GM18861 (cell line): ENCODE results near the gene CCL19.

Experiments used
- ATAC-seq: cut with Tn5 transposase; IDR thresholded peaks from one replicate; pipeline ENCODE4 v1.9.1; 2021; ENCODE audit not compliant: unreplicated experiment

Gene CCL19

DNA sequence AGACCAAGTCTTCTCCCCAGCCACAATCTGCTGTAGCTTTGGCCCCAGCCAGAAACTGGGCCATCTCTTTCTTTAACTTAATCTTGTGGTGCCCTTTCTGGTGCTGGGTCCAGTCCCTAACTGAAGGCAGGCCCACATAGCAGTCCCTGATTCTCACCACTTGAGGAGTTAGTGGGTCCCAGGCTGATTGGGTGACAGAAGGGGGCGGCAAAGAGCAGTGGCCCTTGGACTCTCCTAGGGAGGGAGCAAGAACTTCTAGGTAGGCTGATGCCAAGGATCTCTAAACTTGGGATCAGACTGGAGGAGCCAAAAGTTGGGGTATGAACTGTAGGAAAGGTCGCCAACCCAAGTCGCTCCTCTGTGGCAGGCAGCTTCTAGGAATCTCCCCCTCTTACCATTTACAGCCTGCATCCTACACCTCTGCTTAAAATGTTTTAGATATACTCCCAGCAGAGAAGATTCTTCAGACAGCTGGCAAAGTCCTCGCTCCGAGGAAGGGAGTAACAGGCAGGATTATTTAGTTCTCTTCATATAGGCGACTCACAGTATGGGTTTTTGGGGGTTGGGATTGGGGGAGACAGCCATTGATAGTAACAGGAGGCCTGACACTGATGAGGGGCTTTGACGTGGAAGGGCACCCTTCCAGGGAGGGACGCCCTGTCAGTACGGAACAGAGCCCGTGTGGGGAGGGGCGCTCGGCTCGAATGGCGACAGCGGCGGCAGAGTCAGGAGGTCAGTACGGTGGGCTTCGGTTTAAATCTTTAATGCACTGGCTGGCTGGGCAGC, 26.6 kb downstream of the CCL19 start:
- ATAC-seq, result peak; percentile 36

DNA sequence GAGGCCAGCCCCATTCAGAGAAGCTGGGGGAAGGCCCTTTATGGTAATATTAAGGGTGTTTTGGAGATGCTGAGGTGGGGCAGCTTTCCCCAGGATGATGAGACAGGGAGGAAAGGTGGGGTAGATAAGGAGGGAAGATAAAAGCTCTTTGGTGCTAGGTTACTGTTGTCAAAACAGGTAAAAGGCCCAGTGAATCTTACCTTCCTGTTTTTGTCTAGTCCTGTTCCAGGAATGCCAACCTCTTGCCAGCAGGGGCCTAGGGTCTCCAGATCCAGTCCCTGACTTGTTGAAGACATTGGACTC, 27.8 kb downstream of the CCL19 start:
- no peak for ATAC-seq

DNA sequence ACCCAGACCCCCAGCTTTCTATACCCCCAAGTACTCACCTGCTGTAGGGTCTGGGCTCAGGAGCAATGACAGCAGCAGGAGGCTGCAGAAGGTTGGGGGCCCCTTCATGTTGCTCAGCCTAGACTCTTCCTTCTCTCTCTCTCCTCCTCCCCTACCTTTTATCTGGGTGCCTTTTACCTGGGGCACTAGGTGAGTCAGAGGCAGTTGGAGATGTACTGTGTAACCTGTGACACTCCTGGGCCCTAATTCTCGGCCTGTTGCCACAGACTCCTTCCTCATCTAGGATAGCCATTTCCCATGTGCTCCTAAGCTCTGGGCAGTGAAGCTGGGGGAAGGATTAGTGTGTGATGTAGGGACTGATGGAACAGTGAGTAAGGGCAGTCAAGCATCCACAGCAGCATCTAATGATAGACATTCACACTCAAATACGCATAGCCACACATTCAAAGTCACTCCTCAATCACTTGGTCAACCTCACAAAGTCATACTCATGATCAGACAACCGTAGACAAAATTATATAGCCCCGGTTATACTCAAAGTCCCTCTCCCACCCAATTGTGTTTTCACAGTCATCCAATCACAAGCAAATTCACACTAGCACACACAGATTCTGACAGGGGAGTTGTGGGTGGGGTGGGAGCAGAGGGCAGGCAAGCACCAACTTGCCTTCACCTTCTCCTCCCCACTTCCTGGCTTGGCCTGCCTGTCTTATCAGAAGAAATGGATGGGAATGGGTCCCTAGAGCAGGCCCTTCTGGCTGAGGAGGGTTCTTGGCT, 28.4 kb downstream of the CCL19 start, which contains the start of gene CCL27:
TSS of gene CCL27 (minus strand) at position 132 of the 777 bp plus-strand sequence. CDS start at position 108, 24 bp downstream.
- ATAC-seq, result no peak

DNA sequence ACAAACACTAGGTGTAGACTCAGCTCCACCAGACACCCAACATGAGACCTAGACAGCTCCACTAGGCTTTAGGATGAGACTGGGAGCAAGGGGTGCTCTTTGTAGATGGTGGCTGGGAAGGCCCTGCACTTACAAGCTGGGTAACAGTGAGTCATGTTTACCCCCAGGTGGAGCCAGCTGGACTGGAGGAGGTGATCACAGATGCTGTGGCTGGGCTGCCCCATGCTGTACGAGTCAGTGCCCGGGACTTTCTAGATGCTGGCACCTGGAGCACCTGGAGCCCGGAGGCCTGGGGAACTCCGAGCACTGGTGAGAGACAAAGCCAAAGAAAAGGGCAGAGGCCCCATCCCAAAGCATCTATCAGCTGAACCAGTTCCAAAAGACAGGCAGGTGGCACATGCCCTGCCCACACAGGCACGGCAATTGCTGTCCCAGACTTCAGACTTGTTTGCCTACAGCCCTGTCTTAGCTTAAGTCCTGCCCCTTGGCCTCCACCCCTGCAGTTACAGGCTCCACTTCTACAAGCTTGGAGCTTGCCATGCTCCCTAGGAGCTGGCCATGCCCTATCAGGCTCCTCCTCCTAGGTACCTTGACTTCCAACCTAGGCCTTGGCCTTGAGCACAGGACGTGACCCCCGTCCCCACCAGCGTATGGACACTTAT, 31.4 kb downstream of the CCL19 start:
- no peak for ATAC-seq

DNA sequence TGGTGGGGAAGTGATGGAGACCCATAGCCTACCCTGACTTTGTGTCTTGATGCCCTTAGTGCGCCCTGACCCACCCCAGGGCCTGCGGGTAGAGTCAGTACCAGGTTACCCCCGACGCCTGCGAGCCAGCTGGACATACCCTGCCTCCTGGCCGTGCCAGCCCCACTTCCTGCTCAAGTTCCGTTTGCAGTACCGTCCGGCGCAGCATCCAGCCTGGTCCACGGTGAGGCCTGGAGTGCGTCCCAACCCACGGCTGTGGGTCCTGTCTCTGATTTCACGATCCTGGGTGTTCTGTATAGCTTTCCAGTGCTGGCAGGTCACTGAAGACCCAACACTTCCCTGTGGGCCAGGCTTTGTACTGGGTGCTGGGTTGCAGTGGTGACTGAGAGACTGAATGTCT, 32.6 kb downstream of the CCL19 start:
- ATAC-seq, result no peak

DNA sequence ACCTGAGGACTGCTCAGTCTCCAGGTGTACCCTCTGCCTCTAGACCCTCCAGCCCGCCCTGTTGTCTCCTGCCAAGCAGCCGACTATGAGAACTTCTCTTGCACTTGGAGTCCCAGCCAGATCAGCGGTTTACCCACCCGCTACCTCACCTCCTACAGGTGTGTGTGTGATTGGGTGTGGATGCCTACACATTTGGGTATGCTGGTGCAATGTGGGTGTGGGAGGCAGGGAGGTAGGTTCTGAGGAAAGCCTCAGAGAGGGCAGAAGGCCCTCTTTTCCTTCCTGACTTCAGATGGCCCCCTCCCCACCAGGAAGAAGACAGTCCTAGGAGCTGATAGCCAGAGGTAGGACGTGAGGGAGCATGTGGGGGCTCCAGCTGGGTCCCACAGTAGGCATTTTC, 34.1 kb downstream of the CCL19 start:
- no peak for ATAC-seq

DNA sequence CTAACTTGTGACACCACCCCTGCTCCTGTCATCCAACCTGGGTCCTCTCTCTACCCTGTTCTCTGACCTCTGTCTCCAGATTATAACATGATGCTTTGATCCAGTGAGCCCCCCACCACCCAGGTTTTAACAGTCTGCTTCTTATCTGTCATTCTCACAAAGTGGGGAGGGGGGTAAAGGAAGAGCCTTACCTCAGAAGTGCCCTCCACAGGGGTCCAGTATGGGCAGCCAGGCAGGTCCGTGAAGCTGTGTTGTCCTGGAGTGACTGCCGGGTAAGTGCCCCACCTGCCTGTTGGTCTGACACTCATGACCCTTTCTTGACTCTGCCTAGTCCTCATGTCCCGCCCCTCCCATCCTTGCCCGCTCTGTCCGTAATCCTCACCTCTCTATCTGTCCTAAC, 35.7 kb downstream of the CCL19 start:
- no peak for ATAC-seq

DNA sequence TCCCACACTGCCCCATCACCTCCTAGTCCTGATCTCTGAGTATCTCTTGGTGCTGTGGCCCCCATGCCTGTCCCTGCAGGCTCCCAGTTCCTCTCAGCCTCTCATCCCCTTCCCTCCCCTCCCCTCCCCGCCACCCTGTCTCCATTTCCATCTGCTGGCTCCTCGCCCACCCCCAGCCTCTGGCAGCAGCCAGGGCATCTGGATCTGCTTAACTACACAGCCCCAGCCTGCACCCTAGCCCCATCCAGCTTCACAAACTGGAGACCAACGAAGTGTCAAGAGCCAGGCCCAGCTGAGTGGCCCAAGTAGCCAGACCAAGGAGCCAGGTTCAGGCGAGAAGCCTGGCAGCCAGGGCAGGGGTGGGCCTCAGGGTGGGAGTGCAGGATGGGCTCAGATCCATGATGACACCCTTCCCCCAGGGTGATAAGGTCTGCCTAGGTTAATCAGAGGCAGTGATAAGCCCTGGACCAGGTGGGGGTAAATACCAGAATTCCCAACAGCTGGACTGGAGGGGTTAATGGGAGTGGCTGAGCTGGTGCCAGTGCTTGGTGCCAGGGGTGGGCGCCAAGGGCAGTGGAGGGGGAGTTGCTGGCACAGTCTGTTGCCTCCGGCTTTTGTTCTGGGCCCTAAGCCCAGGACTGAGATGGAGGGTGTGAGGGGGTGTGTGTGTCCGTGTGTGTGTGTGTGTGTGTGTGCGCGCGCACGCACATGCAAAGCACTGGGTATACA, 36.6 kb downstream of the CCL19 start:
- no peak for ATAC-seq

DNA sequence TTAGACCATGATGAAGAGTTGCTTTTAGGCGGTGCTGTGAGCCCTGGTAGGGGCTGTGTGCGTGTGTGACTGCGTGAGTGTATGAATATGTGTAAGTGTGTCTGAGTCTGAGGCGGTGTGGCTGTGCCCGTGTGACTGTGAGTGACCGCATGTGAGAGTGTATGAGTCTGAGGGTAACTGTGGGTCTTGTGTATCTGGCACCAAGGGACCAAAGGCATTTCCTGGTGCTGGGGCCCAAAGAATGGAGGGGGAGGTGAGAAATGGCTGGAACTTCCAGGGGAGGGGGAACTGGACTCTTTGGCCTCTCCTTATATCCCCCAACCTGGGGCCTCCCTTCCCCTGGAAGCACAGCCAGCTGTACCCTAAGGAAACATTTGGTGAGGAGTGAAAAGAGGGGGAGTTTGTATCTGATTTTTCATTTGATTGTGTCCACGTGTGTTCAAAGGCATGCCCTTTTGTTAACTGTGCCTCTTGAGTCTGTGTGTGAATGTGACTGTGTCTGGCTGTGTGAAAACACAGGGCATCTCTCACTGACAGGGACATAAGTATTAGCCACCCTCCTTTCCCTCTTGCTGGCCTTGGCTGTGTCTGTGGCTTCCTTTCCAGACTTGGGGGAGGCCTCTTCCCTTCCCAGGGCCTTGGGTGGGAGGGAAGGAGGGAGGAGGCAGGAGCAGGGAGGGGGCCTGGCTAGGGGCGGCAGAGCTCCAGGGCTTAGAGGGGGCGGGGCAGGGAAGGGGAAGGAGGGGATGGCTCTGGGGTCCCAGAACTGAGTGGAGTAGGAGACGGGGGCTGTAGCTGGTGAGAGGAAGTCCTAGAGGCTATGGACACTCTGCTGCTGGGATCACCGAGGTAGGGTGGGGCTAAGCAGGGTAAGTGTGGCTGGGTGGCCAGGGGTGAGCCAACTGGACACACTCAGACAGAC, 37.7 kb downstream of the CCL19 start:
- ATAC-seq, result no peak

DNA sequence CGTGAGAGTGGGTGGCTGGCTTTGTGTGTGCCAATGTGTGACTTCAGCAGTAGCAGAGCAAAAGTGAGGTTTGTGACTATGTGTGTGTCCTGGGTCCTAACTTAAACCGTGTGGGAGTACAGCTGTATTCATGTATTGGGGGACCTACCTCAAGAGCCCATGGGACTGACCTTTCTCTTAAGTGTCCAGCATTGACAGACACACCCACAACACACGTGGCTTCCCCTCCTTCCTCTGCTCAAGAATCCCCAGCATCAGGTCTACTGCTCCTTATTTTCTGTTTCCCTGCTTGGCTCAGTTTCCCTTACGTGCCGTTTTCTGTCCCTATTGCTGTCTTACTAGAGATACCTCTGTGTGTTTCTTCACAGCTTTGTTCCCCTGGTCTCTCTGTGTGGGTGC, 38.5 kb downstream of the CCL19 start:
- no peak for ATAC-seq

DNA sequence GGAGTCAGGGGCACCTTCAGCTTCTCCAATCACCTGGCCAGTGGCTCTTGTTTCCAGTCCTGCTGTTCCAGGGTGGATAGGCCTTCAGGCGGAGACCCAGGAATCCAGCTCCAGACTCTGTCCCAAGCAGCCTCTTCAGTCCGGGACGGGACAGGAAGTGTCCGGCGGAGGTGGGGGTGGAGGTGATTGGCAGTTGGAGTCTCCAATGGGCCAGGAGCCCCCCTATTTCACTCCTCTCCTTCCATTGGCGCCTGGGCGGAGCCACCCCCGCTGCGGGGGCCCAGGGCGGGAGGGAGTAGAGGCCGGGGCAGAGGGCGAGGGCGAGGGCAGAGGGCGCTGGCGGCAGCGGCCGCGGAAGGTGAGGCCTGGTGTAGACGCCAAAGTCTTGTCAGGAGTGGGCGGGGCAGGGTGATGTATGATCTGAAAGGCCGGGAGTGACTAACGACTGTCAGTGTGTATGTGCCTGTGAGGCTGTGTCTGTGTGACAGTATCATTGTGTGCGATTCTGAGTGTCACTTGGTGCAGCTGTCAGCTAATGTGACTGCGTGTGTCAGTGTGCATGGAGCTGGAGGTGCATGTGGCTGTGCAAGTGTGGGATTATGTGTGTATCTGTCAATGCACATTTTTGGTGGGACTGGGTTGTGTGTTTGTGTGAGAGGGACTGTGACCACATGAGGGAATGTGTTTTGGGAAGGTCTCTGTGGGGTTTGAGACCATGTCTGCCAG, 39.0 kb downstream of the CCL19 start, which contains the start of gene IL11RA:
TSS of gene IL11RA (plus strand) at position 310 of the 726 bp plus-strand sequence. CDS start 3,033 bp downstream, outside the sequence.
- ATAC-seq, result no peak

DNA sequence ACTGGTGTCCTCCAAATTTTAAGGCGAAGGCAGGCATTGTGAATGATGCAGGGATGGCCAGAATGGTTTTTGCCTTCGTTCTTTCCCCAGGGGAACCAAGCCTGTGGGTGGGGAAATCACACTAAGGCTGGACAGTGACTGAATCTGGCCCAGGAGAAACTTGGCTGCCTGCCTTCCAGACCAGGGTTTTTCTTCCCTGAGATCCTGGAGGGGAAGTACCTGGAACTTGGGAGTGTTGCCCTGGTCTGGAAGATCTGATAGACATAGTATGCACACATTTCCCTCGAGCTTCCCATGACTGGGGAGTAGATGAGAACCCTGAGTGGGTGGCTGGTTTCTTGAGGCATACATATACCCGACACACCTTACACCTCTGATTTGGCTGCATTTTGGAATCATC, 39.8 kb downstream of the CCL19 start:
- ATAC-seq, result no peak

DNA sequence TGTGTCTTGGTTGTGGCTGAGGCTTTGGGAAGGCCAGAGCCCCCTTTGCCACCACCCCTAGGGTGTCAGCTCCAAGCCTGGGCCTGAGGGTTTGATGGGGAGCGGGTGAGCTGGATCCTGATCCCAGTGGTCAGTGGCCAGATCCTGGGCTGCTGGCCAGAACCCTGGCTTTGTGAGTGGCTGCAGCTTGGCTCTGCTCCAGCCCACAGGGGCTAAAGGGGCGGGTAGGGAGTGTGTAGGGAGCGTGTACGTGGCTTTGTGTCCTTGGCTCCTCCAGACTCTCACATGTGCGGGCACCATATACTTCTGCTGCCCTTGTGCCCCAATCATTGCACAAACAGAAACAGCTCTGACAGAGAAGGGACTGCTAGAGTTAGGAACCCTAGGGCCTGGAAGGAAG, 40.3 kb downstream of the CCL19 start:
- ATAC-seq, result no peak

DNA sequence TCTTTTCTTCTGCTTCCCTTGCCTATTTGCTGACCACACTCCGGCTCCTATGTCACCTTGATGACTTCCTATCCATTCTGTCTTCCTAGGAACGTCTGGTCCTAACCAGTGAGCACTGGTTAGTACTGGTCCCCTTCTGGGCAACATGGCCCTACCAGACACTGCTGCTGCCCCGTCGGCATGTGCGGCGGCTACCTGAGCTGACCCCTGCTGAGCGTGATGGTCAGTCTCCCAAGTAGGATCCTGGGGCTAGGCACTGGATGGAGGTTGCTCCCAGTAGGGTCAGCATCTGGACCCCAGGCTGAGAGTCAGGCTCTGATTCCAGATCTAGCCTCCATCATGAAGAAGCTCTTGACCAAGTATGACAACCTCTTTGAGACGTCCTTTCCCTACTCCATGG, 42.4 kb downstream of the CCL19 start:
- no peak for ATAC-seq

DNA sequence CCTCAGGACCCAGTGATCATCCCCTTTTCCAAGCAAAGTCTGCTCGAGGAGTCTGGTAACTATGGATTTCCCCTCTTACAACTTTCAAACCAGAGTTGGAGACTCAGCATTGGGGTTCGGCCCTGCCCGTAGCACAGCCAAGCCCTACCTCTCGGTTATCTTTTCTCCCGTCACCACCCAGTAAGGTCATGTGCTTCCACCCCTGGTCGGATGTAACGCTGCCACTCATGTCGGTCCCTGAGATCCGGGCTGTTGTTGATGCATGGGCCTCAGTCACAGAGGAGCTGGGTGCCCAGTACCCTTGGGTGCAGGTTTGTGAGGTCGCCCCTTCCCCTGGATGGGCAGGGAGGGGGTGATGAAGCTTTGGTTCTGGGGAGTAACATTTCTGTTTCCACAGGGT, 43.4 kb downstream of the CCL19 start:
- ATAC-seq, result no peak

DNA sequence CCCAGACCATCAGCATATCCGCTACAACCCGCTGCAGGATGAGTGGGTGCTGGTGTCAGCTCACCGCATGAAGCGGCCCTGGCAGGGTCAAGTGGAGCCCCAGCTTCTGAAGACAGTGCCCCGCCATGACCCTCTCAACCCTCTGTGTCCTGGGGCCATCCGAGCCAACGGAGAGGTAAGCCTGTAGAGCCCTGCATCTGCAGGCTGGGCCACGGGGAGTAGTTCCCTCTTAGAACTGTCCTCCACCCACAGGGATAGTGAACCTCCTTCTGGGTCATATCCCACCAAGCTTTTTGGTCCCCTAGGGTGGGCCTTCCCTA, 44.0 kb downstream of the CCL19 start:
- no peak for ATAC-seq

DNA sequence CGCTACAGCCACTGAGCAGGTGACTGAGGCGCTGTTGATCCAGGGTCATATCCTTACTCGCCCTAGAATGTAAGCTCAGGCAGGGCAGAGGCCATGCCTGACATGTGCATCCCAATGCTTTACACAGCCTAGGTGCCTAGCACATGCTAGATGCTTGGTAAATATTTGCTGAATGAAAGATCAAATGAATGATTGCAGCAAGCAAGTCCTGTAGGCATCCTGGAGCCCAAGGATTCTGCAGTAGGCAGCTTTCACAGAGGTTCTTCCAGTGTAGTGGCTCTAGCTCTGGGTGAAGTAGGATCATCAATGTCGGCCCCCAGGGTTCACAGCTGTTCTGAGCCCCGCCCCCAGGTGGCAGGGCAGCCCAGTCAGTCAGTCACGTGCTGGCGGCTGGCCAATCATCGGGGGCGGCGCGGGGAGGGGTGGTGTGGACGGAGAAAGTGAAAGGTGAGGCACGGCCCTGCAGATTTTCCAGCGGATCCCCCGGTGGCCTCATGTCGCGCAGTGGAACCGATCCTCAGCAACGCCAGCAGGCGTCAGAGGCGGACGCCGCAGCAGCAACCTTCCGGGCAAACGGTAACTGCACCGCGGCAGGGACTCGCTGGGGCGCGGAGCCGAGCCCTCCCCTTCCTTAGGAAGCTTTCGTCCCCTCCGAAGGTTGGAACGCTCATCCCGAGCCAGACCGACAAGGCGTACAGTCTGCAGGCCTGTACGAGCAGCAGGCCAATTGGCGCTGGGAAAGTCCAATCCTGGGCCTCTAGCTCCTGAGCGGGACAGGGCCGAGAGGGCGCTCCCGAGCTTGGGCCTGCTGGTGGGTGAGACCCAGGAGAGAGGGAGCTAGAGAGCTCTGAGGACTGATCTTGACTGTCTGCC, 44.6 kb downstream of the CCL19 start, which contains the start of gene GALT:
TSS of gene GALT (plus strand) at position 465 of the 873 bp plus-strand sequence. CDS start at position 495, 30 bp downstream.
- ATAC-seq, result peak; percentile 70

DNA sequence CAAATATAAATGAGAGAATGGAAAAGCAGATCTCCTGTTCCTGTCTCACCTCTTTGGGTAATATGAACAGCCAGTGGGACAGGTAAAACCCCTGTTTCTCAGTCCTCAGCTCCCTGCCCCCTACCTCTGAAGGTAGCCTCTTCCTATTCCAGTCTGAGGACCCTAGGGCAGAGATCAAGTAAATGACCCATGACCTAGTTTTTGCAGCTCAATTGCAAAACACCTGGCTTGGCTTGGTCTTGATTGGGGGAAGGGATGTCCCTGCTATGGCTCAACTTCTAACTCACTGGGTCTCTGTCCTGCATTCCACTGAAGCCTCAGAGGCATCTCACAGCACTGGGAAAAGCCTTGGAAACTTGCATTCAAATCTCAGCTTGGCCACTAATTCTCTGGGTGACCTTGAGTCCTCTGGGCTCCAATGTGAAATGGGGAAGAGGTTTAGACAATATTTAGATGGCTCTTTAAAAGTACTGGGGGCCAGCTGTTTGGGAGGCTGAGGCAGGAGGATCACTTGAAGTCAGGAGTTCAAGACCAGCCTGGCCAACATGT, 46.2 kb downstream of the CCL19 start:
- no peak for ATAC-seq
